ENCODE measurements around the gene KIAA1755.

KIAA1755 gene

DNA sequence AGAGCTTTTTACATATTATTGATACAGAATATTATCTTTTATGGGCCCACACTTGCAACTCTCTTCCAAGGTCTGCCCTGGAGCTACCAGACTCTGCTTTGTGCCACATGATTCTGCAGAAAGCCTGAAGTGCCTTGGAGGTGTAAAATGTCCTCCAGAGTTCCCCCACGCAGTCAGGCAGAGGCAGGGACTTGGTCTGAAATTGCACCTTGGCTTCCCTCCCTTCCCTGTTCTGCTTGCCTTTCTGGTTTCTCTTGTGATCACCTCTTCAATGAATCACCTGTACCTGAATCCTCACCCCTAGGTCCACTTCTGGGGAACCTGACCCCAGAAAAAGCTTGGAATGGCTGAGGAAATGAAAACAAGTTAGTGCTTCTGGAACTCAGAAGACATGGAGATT lies 52.4 kb downstream of the KIAA1755 start:
- TF ChIP-seq, protein P1, sequence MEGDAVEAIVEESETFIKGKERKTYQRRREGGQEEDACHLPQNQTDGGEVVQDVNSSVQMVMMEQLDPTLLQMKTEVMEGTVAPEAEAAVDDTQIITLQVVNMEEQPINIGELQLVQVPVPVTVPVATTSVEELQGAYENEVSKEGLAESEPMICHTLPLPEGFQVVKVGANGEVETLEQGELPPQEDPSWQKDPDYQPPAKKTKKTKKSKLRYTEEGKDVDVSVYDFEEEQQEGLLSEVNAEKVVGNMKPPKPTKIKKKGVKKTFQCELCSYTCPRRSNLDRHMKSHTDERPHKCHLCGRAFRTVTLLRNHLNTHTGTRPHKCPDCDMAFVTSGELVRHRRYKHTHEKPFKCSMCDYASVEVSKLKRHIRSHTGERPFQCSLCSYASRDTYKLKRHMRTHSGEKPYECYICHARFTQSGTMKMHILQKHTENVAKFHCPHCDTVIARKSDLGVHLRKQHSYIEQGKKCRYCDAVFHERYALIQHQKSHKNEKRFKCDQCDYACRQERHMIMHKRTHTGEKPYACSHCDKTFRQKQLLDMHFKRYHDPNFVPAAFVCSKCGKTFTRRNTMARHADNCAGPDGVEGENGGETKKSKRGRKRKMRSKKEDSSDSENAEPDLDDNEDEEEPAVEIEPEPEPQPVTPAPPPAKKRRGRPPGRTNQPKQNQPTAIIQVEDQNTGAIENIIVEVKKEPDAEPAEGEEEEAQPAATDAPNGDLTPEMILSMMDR (IDR thresholded peaks at IDR 0.05): no peak
- H3K36me3 ChIP-seq: no peaks in the 10 kb centered on the region
- intact Hi-C loops (cut with DNase I; ENCODE audit: low total_unique reads): no loop called here
- H3K4me1 ChIP-seq: peaks cover 0 to 50% (median 35%) of the 10 kb centered on the region in 4 donors
- peak overlapping the region; percentile 78 to 82 for H3K27ac ChIP-seq
- H3K9me3 ChIP-seq: no peaks in the 10 kb centered on the region
- H3K27me3 ChIP-seq: no peaks in the 10 kb centered on the region
- H3K4me3 ChIP-seq: no peak overlapping the region
- DNase-seq: peak in 1 of 2 donors; percentile 51

DNA sequence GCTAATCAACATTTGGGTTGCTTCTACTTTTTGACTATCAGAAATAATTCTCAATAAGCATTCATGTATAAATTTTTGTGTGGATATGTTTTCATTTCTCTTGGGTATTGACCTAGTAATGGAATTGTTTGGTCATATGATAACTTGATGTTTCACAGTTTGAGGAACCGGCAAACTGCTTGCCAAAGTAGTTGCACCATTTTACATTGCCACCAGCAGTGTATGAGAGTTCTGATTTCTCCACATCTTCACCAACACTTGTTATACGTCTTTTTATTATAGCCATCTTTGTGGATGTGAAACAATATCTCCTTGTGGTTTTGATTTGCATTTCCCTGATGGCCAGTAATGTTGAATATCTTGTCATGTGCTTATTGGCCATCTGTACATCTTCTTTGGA lies 52.9 kb downstream of the KIAA1755 start:
- Histone ChIP-seq H3K27me3 (no peaks in the 10 kb centered on the region), H3K36me3 (no peaks in the 10 kb centered on the region), H3K4me1 (peaks cover 0 to 45% (median 34%) of the 10 kb centered on the region in 4 donors), H3K4me3 (no peak overlapping the region), H3K27ac (peak overlapping the region; percentile 78 to 82), H3K9me3 (no peaks in the 10 kb centered on the region)
- intact Hi-C loops (cut with DNase I; ENCODE audit: low total_unique reads): no loop called here
- no peak for DNase-seq
- TF ChIP-seq, protein P1 (IDR thresholded peaks at IDR 0.05): no peak

DNA sequence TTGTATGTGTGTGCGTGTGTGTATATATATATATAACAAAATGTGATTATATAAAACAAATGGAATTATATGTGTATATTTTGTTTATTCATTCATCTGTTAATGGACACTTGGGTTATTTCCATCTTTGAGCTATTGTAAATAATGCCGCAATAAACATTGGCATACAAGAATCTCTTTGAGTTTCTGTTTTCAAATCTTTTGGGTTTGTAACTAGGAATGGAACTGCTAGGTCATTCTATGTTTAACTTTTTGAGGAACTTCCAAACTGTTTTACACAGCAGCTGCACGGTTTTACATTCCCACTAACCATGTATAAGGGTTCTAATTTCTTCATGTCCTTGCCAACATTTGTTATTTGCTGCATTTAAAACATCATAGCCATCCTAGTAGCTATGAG lies 55.5 kb downstream of the KIAA1755 start:
- DNase-seq: no peak
- no peaks in the 10 kb centered on the region for H3K9me3 ChIP-seq
- no peak overlapping the region for H3K4me3 ChIP-seq
- peaks cover 0 to 20% (median 14%) of the 10 kb centered on the region in 4 donors for H3K4me1 ChIP-seq
- TF ChIP-seq, protein P1 (IDR thresholded peaks at IDR 0.05): no peak
- H3K36me3 ChIP-seq: no peaks in the 10 kb centered on the region
- peak overlapping the region; percentile 27 to 39 for H3K27ac ChIP-seq
- no peaks in the 10 kb centered on the region for H3K27me3 ChIP-seq
- intact Hi-C loops (cut with DNase I; ENCODE audit: low total_unique reads): no loop called here

DNA sequence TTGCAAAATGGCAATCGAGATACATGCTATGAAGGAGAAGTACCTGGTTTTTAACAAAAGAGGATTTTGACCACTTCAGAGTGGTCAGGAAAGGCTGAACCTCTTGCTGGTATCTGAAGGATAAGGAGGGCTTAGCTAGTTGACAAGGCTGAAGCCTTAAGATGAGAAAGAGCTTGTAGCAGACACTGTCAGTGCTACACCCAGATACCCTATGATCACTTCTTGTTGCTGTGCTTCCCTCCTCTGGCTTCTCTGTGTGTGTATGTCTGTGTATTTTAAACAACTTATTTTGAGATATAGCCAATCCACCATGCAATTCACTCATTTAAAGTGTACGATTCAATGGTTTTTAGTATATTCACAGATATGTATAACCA lies 56.6 kb downstream of the KIAA1755 start:
- Histone ChIP-seq H3K36me3 (no peaks in the 10 kb centered on the region), H3K27ac (peak overlapping the region; percentile 3 to 39), H3K4me3 (no peak overlapping the region), H3K4me1 (peaks cover 0 to 10% (median 5%) of the 10 kb centered on the region in 4 donors), H3K27me3 (no peaks in the 10 kb centered on the region), H3K9me3 (no peaks in the 10 kb centered on the region)
- TF ChIP-seq, protein P1 (IDR thresholded peaks at IDR 0.05): no peak
- intact Hi-C loops (cut with DNase I; ENCODE audit: low total_unique reads): no loop called here
- DNase-seq: no peak

DNA sequence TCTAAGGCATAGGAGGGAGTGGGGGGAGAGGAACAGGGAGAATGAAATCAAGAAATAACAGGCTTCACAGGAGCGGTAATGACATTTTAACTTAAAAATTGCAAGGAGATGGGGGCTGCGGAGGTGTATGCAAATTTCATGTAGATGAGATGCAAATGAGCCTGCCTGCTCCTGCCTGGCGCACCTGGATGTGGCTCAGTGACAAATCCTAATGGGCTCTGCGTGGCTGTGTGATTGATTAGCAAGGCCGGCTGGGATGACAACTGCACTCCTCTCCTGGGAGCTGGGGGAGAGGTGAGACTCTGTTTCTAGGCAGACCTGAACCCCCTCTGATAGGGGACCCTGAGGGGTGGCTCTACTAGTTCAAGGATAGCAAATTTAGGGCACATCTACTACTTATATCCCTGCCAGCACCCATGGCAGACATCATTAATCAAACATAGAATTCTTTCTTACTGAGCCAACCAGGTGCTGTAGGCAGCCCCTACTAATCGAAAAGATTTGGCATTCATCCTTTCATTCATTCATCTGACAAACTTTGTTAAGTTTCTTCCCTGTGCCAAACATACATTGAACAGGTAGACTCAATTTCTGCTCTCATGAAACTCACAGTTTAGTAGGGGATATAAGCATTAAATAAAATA lies 57.1 kb downstream of the KIAA1755 start:
- no peaks in the 10 kb centered on the region for H3K27me3 ChIP-seq
- intact Hi-C loops (cut with DNase I; ENCODE audit: low total_unique reads): no loop called here
- peak in 1 of 2 donors; percentile 8 for DNase-seq

More for the DNA sequence above, 57.1 kb downstream of the KIAA1755 start:
- Histone ChIP-seq H3K4me1 (peaks cover 0 to 5% (median under 1%) of the 10 kb centered on the region in 4 donors), H3K36me3 (no peaks in the 10 kb centered on the region), H3K9me3 (no peaks in the 10 kb centered on the region), H3K4me3 (no peak overlapping the region), H3K27ac (peak overlapping the region; percentile 6 to 39)
- TF ChIP-seq, protein P1 (IDR thresholded peaks at IDR 0.05): no peak

Data from tibial artery (tissue), 4 donors.